ENCODE data around the gene PHF12.

- TF ChIP-seq, protein P1, sequence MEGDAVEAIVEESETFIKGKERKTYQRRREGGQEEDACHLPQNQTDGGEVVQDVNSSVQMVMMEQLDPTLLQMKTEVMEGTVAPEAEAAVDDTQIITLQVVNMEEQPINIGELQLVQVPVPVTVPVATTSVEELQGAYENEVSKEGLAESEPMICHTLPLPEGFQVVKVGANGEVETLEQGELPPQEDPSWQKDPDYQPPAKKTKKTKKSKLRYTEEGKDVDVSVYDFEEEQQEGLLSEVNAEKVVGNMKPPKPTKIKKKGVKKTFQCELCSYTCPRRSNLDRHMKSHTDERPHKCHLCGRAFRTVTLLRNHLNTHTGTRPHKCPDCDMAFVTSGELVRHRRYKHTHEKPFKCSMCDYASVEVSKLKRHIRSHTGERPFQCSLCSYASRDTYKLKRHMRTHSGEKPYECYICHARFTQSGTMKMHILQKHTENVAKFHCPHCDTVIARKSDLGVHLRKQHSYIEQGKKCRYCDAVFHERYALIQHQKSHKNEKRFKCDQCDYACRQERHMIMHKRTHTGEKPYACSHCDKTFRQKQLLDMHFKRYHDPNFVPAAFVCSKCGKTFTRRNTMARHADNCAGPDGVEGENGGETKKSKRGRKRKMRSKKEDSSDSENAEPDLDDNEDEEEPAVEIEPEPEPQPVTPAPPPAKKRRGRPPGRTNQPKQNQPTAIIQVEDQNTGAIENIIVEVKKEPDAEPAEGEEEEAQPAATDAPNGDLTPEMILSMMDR (conservative IDR thresholded peaks at IDR 0.05 in 1 of 2, IDR thresholded peaks at IDR 0.05 in 1 of 2; ENCODE audit: low read depth in 1 of 2, low read length in 2 of 2), result no peak
- no peak for TF ChIP-seq EZH2 (IDR thresholded peaks at IDR 0.05; ENCODE audit: low read length, missing control alignments)
Measured at GRCh38 chr17:28929787-28930186, 21.5 kb downstream of the PHF12 start.
